Natural killer cell (primary cell): ENCODE results near the gene CCIN. TPM values are rescaled to one million over a fixed set of nuclear protein-coding genes. Genes with fewer than 3 reads are reported as not detected.

Source experiments
- ATAC-seq, 3 donors: fragments of 150-1000 bp in 2 of 3; fragments of 200-7000 bp in 1 of 3; cut with Tn5 transposase; 1 replicate in 1 of 3; 2 replicates in 2 of 3; pipeline ENCODE4 v1.10.0; 2021; ENCODE audit warnings: mild to moderate bottlenecking in 2 of 3, moderate library complexity in 2 of 3
- DNase-seq, 2 donors: peaks; one replicate each; pipeline versions ENCODE4 v3.0.0 to v3.0.0-alpha.2; 2013 to 2021; ENCODE audit warnings: mixed read lengths in 1 of 2
- H3K27ac ChIP-seq: one replicate; pipeline ENCODE4 v1.5.1; 2013; ENCODE audit warnings: mild to moderate bottlenecking, low read length
- H3K27me3 ChIP-seq: one replicate; pipeline ENCODE4 v1.6.1; 2013; ENCODE audit warnings: low read length; ENCODE audit not compliant: control insufficient read depth, insufficient read depth
- H3K36me3 ChIP-seq: one replicate; pipeline ENCODE4 v1.6.1; 2013; ENCODE audit warnings: low read length; ENCODE audit not compliant: control insufficient read depth, insufficient read depth
- H3K4me1 ChIP-seq: one replicate; pipeline ENCODE4 v1.6.1; 2013; ENCODE audit warnings: low read length; ENCODE audit not compliant: control insufficient read depth, insufficient read depth
- H3K4me3 ChIP-seq: one replicate; pipeline ENCODE4 v1.5.1; 2013; ENCODE audit warnings: low read length
- H3K9me3 ChIP-seq: one replicate; pipeline ENCODE4 v1.6.1; 2013; ENCODE audit warnings: low read length; ENCODE audit not compliant: control insufficient read depth, insufficient read depth
- H3K27ac Mint-ChIP-seq, 2 donors: one replicate each; pipeline ENCODE4 v1.8.0; 2022; ENCODE audit warnings: mild to moderate bottlenecking in 2 of 2, mixed read lengths in 2 of 2, moderate library complexity in 1 of 2
- H3K27me3 Mint-ChIP-seq, 2 donors: one replicate each; pipeline ENCODE4 v1.8.0; 2022; ENCODE audit warnings: low read depth in 2 of 2, mixed read lengths in 2 of 2
- H3K36me3 Mint-ChIP-seq: one replicate; pipeline ENCODE4 v1.8.0; 2022; ENCODE audit warnings: mixed read lengths
- H3K4me1 Mint-ChIP-seq, 2 donors: one replicate each; pipeline ENCODE4 v1.8.0; 2022; ENCODE audit warnings: mixed read lengths in 2 of 2
- H3K4me3 Mint-ChIP-seq: one replicate; pipeline ENCODE4 v1.8.0; 2022; ENCODE audit warnings: mild to moderate bottlenecking, moderate library complexity, mixed read lengths
- H3K9me3 Mint-ChIP-seq, 2 donors: one replicate each; pipeline ENCODE4 v1.8.0; 2022; ENCODE audit warnings: mixed read lengths in 2 of 2
- WGBS: methylation state at CpG from one replicate; pipeline ENCODE4 v1.1.7; 2013; ENCODE audit warnings: missing lambda C conversion rate; ENCODE audit not compliant: insufficient coverage; 5-methylcytosine and 5-hydroxymethylcytosine counted together
- intact Hi-C: fragments of 100-400 bp; cut with micrococcal nuclease; formaldehyde crosslinking; loops from one replicate; pipeline ENCODE4 v1.14.2; 2022
- total RNA-seq, 4 donors: library from RNA; stranded (reverse); fragments of 120-200 nt in 1 of 4; gene quantifications; one replicate each; pipeline versions ENCODE4 v1.2.3 to v1.2.4, GENCODE V29; 2013 to 2022
- TF ChIP-seq, protein P1 (sequence below): fragments of 200-600 bp; IDR thresholded peaks from one replicate; pipeline ENCODE4 v1.8.0; 2022; ENCODE audit warnings: antibody characterized with exemption

Gene CCIN
- total RNA-seq, 3 donors from 2014 or later (not counting 1 experiment from before 2014, with no cell fraction given) = 2.0 to 2.8 (median 2.0) TPM

DNA sequence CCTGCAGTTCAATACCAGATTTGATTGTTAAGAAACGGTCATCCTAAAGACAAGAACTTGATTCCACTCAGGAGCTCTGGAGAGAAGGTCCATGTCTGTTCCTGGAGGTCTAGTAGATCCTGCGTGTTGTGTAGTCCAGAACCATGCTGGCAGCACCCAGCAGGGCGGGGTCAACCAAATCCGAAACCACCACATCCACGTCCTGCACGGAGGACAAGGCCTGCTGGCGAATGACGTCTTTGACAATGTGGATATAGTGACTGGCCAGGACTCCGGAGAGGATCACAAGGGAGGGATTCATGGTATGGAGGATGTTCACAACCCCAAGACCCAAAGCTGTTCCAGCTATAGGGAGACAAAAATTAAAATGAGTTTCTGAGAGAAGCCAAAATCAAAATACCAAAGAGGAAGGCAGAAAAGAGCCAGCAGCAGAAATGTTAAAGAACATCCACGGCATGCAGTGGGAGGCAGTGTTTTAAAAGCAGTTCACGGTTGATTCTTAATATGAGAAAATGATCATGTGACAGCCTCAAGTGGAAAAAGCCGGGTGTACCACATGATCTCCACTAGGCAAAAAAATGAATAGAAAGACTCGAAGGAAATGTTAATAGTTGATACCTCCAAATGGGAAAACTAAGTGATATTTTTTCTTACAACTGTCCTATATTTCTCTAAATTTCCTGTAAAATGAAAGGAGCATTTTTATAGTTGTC lies 48.2 kb downstream of the CCIN start:
- ATAC-seq (no peak), DNase-seq (no peak)
- peak overlapping the region; percentile 3 to 9 for H3K27ac Mint-ChIP-seq
- H3K4me1 ChIP-seq = peaks cover 3% of the 10 kb centered on the region
- H3K36me3 ChIP-seq = peaks cover 59% of the 10 kb centered on the region
- peaks cover 35 to 36% of the 10 kb centered on the region in 2 donors for H3K4me1 Mint-ChIP-seq
- H3K4me3 ChIP-seq = no peak overlapping the region
- H3K36me3 Mint-ChIP-seq = no peaks in the 10 kb centered on the region
- no peak overlapping the region for H3K27ac ChIP-seq
- no peaks in the 10 kb centered on the region for H3K27me3 Mint-ChIP-seq
- no peak overlapping the region for H3K4me3 Mint-ChIP-seq
- no peaks in the 10 kb centered on the region for H3K9me3 Mint-ChIP-seq
- 77% methylated on average over 12 of the region's 13 CpGs for WGBS
- intact Hi-C loops = no loop called here
- no peaks in the 10 kb centered on the region for H3K27me3 ChIP-seq
- peaks cover 2% of the 10 kb centered on the region for H3K9me3 ChIP-seq
- TF ChIP-seq, protein P1, sequence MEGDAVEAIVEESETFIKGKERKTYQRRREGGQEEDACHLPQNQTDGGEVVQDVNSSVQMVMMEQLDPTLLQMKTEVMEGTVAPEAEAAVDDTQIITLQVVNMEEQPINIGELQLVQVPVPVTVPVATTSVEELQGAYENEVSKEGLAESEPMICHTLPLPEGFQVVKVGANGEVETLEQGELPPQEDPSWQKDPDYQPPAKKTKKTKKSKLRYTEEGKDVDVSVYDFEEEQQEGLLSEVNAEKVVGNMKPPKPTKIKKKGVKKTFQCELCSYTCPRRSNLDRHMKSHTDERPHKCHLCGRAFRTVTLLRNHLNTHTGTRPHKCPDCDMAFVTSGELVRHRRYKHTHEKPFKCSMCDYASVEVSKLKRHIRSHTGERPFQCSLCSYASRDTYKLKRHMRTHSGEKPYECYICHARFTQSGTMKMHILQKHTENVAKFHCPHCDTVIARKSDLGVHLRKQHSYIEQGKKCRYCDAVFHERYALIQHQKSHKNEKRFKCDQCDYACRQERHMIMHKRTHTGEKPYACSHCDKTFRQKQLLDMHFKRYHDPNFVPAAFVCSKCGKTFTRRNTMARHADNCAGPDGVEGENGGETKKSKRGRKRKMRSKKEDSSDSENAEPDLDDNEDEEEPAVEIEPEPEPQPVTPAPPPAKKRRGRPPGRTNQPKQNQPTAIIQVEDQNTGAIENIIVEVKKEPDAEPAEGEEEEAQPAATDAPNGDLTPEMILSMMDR = no peak

DNA sequence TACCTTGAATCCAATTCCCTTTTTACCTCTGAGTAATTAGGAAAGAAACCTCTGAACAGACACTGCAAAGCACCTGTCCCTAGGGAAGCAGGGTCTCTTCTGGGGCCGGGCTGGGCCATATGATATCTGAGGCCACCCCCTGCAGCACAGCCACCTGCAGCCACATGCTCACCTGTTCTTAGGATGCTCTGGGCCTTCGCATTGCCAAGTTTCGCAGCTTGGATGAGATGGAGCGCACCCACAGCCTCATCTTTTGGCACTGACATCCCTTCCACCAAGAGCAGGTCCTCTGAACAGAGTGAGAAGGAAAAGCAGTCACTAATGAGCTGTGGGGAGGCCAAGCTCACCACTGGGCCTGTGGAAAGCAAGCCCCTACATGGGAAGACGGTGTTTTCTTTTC lies 48.8 kb downstream of the CCIN start:
- H3K36me3 Mint-ChIP-seq = peaks cover 6% of the 10 kb centered on the region
- ATAC-seq (no peak), DNase-seq (no peak)

GRCh38 chr9:36218411-36218901 lies 49.3 kb downstream of the CCIN start:
- intact Hi-C loops = no loop called here
- H3K36me3 Mint-ChIP-seq = peaks cover 9% of the 10 kb centered on the region
- Histone ChIP-seq H3K36me3 (peaks cover 60% of the 10 kb centered on the region), H3K27me3 (no peaks in the 10 kb centered on the region), H3K27ac (no peak overlapping the region), H3K4me3 (no peak overlapping the region), H3K4me1 (peaks cover under 1% of the 10 kb centered on the region), H3K9me3 (peaks cover 6% of the 10 kb centered on the region)
- H3K27me3 Mint-ChIP-seq = no peaks in the 10 kb centered on the region
- WGBS = 75% methylated on average over 6 of the region's 7 CpGs
- TF ChIP-seq, protein P1 = no peak
- no peak for ATAC-seq
- H3K4me3 Mint-ChIP-seq = no peak overlapping the region
- DNase-seq = no peak
- H3K4me1 Mint-ChIP-seq = peaks cover 25 to 30% of the 10 kb centered on the region in 2 donors
- peak overlapping the region; percentile 3 to 75 for H3K27ac Mint-ChIP-seq
- no peaks in the 10 kb centered on the region for H3K9me3 Mint-ChIP-seq

More for the DNA sequence above, 48.8 kb downstream of the CCIN start:
- Histone ChIP-seq H3K36me3 (peaks cover 60% of the 10 kb centered on the region), H3K27ac (no peak overlapping the region), H3K9me3 (peaks cover 6% of the 10 kb centered on the region), H3K27me3 (no peaks in the 10 kb centered on the region), H3K4me1 (peaks cover 3% of the 10 kb centered on the region), H3K4me3 (no peak overlapping the region)
- intact Hi-C loops = no loop called here
- H3K4me3 Mint-ChIP-seq = no peak overlapping the region
- H3K27ac Mint-ChIP-seq = peak overlapping the region; percentile 3 to 75
- peaks cover 29 to 34% of the 10 kb centered on the region in 2 donors for H3K4me1 Mint-ChIP-seq
- WGBS = 84% methylated on average over 5 of the region's 5 CpGs
- H3K27me3 Mint-ChIP-seq = no peaks in the 10 kb centered on the region
- TF ChIP-seq, protein P1 = no peak
- H3K9me3 Mint-ChIP-seq = no peaks in the 10 kb centered on the region

Other genes with a start within 250 kb of the CCIN start
- gene OR2S2, start 211.2 kb upstream of the CCIN start, total RNA-seq = not detected
- 10 to 100 TPM in 1 of 3 donors, 1 to 10 TPM in 2; 7.4 to 10.3 (median 8.0) TPM for gene RECK, start 132.5 kb upstream of the CCIN start, total RNA-seq
- 100 to 1,000 TPM; 124 to 135 (median 125) TPM for gene GLIPR2, start 32.7 kb upstream of the CCIN start, total RNA-seq
- 10 to 100 TPM; 49.4 to 62.0 (median 52.6) TPM for gene CLTA, start 21.5 kb downstream of the CCIN start, total RNA-seq
- 10 to 100 TPM; 10.6 to 12.4 (median 11.3) TPM for gene GNE, start 89.1 kb downstream of the CCIN start, total RNA-seq
- gene RNF38, start 230.9 kb downstream of the CCIN start, total RNA-seq = 10 to 100 TPM; 70.9 to 90.0 (median 76.5) TPM